ENCODE data around the gene RNF214.

DNA sequence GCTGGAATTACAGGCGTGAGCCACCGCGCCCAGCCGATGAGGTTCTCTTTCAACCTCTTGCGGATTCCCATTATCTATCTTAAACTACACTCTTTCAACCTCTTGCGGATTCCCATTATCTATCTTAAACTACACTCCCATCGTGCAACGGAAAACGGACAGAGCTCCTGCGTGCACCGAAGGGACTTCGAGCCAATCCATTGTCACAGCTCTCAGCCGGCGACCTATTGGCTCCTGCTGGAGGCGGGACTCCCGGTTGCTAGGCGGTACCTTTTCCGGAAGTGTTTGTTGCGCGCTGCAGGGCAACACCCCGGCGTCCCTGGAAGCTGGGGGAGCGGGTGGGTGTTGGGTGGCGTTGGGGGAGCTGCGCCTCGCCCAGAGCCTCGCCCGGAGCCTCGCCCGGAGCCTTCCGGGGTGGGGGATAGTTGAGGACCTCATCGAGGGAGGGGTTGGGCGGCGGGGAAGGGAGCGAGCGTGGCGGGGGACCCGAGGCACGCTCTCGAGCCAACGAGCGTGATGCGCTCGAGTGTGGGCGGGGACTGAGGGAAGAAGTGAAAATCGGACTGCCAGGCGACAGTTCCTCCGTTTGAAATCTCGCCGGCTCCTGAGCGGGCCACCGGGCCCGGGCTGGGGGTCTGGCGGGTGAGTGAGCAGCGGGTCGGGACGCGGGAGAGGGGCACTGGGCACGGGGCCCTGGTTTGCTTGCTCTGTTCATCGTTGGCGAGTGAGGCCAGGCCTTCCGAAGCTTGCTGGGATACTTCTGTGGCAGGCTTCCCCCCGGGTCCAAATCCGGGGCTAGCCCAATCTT, 95.3 kb downstream of the RNF214 start, which contains the start of gene CEP164:
- TF ChIP-seq, protein P1, sequence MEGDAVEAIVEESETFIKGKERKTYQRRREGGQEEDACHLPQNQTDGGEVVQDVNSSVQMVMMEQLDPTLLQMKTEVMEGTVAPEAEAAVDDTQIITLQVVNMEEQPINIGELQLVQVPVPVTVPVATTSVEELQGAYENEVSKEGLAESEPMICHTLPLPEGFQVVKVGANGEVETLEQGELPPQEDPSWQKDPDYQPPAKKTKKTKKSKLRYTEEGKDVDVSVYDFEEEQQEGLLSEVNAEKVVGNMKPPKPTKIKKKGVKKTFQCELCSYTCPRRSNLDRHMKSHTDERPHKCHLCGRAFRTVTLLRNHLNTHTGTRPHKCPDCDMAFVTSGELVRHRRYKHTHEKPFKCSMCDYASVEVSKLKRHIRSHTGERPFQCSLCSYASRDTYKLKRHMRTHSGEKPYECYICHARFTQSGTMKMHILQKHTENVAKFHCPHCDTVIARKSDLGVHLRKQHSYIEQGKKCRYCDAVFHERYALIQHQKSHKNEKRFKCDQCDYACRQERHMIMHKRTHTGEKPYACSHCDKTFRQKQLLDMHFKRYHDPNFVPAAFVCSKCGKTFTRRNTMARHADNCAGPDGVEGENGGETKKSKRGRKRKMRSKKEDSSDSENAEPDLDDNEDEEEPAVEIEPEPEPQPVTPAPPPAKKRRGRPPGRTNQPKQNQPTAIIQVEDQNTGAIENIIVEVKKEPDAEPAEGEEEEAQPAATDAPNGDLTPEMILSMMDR (conservative IDR thresholded peaks at IDR 0.05; ENCODE audit: low read depth, low read length) = no peak
- TF ChIP-seq RFX5 (IDR thresholded peaks at IDR 0.05; ENCODE audit: low read depth, low read length) (peak; percentile 80), BHLHE40 (IDR thresholded peaks at IDR 0.05; ENCODE audit: low read depth, low read length) (peak; percentile 61; the same call in 1 of the 2 replicates), RAD21 (IDR thresholded peaks at IDR 0.05; ENCODE audit: low read length) (0 out of 2 replicates have a peak, but pooled peaks have one; percentile 0)
